Mesothelial cell of epicardium (in vitro differentiated cells): ENCODE measurements around the gene JCAD. TPM values are rescaled to one million over a fixed set of nuclear protein-coding genes. Genes with fewer than 3 reads are reported as not detected.

Experiments used
- DNase-seq, 2 experiments: peaks; one replicate each; pipeline ENCODE4 v3.0.0; 2021; ENCODE audit warnings: low spot score in 2 of 2; ENCODE audit not compliant: unreplicated experiment in 2 of 2
- H3K27ac Mint-ChIP-seq: 2 replicates; pipeline ENCODE4 v1.8.0; 2021; ENCODE audit warnings: mixed read lengths
- H3K27me3 Mint-ChIP-seq: 2 replicates; pipeline ENCODE4 v1.8.0; 2021; ENCODE audit warnings: low read depth, mixed read lengths
- H3K36me3 Mint-ChIP-seq: 2 replicates; pipeline ENCODE4 v1.8.0; 2021; ENCODE audit warnings: mixed read lengths
- H3K4me1 Mint-ChIP-seq: 2 replicates; pipeline ENCODE4 v1.8.0; 2021; ENCODE audit warnings: mixed read lengths
- H3K4me3 Mint-ChIP-seq: 2 replicates; pipeline ENCODE4 v1.8.0; 2021; ENCODE audit warnings: mild to moderate bottlenecking, moderate library complexity, mixed read lengths
- H3K9me3 Mint-ChIP-seq: 2 replicates; pipeline ENCODE4 v1.8.0; 2021; ENCODE audit warnings: mixed read lengths
- CTCF ChIP-seq: fragments of 200-600 bp; sonication (generic); IDR thresholded peaks from one replicate; pipeline ENCODE4 v1.5.0; 2021; ENCODE audit warnings: antibody characterized with exemption; ENCODE audit not compliant: unreplicated experiment
- total RNA-seq: library from RNA; stranded (reverse); gene quantifications from 3 replicates; pipeline ENCODE4 v1.2.1, GENCODE V29; 2021

Gene JCAD
- total RNA-seq, 1 donor from 2014 or later, result 21.5 TPM

- no peaks in the 10 kb centered on the region for H3K27me3 Mint-ChIP-seq
- no peak for DNase-seq
- no peak overlapping the region for H3K4me3 Mint-ChIP-seq
- no peak for TF ChIP-seq CTCF
- peaks cover 4% of the 10 kb centered on the region for H3K4me1 Mint-ChIP-seq
- H3K36me3 Mint-ChIP-seq, result no peaks in the 10 kb centered on the region
- H3K27ac Mint-ChIP-seq, result no peak overlapping the region
- H3K9me3 Mint-ChIP-seq, result peaks cover 3% of the 10 kb centered on the region
Observed at GRCh38 chr10:30098629-30099028, 39.2 kb upstream of the JCAD start.

- no peaks in the 10 kb centered on the region for H3K36me3 Mint-ChIP-seq
- no peaks in the 10 kb centered on the region for H3K9me3 Mint-ChIP-seq
- no peak overlapping the region for H3K4me3 Mint-ChIP-seq
- no peak for DNase-seq
- no peak overlapping the region for H3K27ac Mint-ChIP-seq
- H3K4me1 Mint-ChIP-seq, result peaks cover 4% of the 10 kb centered on the region
- TF ChIP-seq CTCF, result no peak
- no peaks in the 10 kb centered on the region for H3K27me3 Mint-ChIP-seq
Observed at GRCh38 chr10:30096564-30096963, 37.2 kb upstream of the JCAD start.

GRCh38 chr10:30095631-30096422 is 36.4 kb upstream of the JCAD start:
- Mint-ChIP-seq H3K4me1 (peaks cover 8% of the 10 kb centered on the region), H3K27ac (no peak overlapping the region), H3K9me3 (no peaks in the 10 kb centered on the region), H3K36me3 (no peaks in the 10 kb centered on the region), H3K4me3 (no peak overlapping the region), H3K27me3 (no peaks in the 10 kb centered on the region)
- DNase-seq, result no peak
- no peak for TF ChIP-seq CTCF

GRCh38 chr10:30094601-30095000 is 35.2 kb upstream of the JCAD start:
- Mint-ChIP-seq H3K36me3 (no peaks in the 10 kb centered on the region), H3K4me1 (peaks cover 8% of the 10 kb centered on the region), H3K9me3 (no peaks in the 10 kb centered on the region), H3K27ac (no peak overlapping the region), H3K4me3 (no peak overlapping the region), H3K27me3 (no peaks in the 10 kb centered on the region)
- no peak for TF ChIP-seq CTCF
- no peak for DNase-seq

GRCh38 chr10:30093303-30093950 is 34.0 kb upstream of the JCAD start:
- Mint-ChIP-seq H3K9me3 (no peaks in the 10 kb centered on the region), H3K36me3 (no peaks in the 10 kb centered on the region), H3K27ac (no peak overlapping the region), H3K4me1 (peaks cover 14% of the 10 kb centered on the region), H3K4me3 (no peak overlapping the region), H3K27me3 (no peaks in the 10 kb centered on the region)
- DNase-seq, result no peak
- no peak for TF ChIP-seq CTCF
